GM12891 (cell line): ENCODE data around the gene CRAMP1.

ENCODE experiments used
- PAX5 ChIP-seq: IDR thresholded peaks from 2 replicates; pipeline ENCODE4 v1.6.1; 2011; ENCODE audit warnings: low read length, moderate library complexity, mild to moderate bottlenecking; ENCODE audit not compliant: insufficient read depth, severe bottlenecking
- POLR2A ChIP-seq: IDR thresholded peaks from 2 replicates; pipeline ENCODE4 v1.6.1; 2011; ENCODE audit warnings: low read depth, low read length, control low read depth
- POLR2AphosphoS5 ChIP-seq: IDR thresholded peaks from 2 replicates; pipeline ENCODE4 v1.6.1; 2011; ENCODE audit warnings: low read depth, low read length, control low read depth
- TAF1 ChIP-seq: IDR thresholded peaks from 2 replicates; pipeline ENCODE4 v1.6.1; 2011; ENCODE audit warnings: low read depth, low read length, control low read depth

GRCh38 chr16:1619976-1620375, 7.8 kb downstream of the CRAMP1 start:
- TF ChIP-seq PAX5 (no peak), TAF1 (no peak), POLR2A (no peak), POLR2AphosphoS5 (no peak)
